ENCODE measurements around the gene HMGB1.
A peak's percentile ranks its signal among the peaks of the same experiment; 100 is the strongest.

HMGB1 gene

DNA sequence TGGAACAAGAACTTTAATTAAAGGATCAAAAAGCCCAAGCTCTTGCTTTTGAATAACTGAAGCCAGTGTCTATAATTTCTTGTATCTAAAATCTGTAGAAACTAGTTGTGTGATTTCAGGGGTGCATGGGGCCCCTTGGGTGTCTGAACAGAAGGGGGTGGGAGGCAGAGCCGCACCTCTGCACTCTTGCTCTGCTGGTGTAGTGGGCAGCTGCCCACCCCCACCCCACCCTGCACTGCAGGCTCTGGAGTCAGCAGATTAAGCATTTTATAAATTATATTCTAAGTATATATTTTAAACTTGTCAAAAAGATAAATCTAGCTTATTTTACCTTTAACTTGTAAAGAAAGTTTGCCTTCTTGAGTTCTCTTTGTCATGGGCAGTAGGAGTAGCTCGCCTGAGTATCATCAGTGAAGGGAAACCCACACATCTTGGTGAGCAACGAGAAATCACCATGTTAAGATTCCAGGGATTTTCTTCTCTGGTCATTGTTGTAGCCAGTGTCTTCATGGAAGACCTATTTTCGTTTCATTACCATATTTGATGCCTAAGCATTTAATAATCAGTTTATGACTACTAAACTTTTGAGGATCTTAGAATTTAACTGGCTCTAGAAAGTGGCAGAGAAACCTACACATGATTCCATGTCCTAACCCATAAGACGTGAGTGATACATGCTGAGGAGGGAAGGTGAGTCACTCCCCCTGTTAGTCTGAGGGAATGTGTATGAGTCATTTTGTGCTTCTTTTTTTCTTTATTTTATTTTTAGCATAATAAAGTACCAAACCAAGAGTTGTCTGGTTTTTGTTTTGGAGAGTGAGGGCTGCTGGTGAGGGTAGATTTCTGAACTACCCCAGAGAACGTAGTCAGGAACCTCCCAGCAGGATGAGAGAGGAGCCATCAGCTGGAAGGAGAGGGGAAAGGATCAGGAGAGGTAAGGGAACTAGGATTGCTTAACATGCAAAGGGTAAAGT is 35.7 kb downstream of the HMGB1 start:
- no peak for DNase-seq

- DNase-seq, result no peak
These were observed 36.5 kb downstream of the HMGB1 start for GRCh38 chr13:30429235-30429634.

GRCh38 chr13:30423891-30424290 is 41.8 kb downstream of the HMGB1 start:
- no peak for DNase-seq

DNA sequence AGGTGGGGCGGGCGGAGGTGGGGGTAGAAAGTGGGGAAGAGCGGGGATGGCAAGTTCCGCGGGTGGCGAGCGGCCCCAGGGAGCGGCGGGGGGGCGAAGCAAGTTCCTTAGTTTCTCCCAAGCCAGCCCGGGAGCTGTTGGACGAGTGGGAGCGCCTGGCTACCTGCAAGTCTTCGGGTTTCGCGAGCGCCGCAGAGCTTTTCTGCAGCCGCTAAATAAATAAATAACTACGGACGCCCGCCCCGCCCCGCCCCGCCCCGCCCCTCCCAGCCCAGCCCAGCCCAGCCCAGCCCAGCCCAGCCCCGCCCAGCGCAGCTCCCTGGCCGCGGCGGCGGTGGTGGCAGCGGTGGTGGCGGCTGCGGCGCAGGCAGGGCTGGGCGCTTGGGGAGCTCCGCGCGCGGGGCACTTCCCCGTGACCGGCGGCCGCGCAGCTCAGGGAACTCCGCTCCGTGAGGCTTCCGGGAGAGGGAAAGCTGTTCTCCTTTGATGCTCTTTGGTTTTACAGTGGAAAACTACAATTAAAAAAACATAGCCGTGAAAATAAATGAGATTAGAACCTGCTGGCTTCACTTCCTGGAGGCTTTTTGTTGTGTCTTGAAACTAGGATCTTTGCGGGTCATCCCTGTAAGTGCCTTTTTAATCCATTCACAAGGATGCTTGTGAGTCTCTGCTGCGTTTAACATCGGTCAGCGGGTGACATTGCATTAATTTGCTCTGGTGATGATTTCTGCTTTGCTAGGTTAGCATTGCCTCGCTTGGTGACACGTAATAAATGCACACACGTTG is 43.5 kb downstream of the HMGB1 start, which contains the start of gene UBE2L5:
TSS of gene UBE2L5 (plus strand) at position 440 of the 786 bp plus-strand sequence. CDS start 5,498 bp downstream, outside the sequence.
- peak; percentile 32 for DNase-seq

GRCh38 chr13:30421093-30422053 is 44.4 kb downstream of the HMGB1 start:
- peak; percentile 14 for DNase-seq

GRCh38 chr13:30418717-30419459 is 46.8 kb downstream of the HMGB1 start:
- DNase-seq, result no peak

DNA sequence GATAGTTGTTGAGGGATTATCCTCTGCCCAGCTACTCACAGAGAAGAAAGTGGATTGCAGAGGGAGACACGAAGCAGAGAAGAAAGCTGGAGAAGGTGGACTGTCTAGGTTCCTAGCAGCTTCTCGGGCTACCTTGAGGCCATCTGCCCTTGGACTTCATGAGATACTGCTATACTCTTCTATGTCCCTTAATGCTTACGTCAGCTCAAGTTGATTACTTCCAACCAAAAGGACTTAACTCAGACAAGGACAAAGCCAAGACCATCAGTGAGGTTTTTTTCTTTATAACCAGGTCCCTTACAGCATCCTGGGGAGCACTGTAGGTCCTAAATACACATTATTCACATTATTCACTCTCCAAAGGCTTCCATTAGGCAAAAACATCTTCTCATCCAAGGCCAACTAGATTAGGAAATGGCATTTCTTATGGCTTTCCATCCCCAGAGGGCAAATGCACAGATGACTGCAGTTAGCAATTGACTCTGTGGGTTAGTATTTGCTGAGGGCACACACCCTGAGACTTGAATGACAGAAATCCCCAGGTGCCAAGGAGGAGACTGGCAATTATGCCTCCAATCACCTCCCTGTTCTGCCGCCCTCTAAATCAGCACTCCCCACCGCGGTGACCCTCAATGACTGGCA is 47.5 kb downstream of the HMGB1 start:
- no peak for DNase-seq

DNA sequence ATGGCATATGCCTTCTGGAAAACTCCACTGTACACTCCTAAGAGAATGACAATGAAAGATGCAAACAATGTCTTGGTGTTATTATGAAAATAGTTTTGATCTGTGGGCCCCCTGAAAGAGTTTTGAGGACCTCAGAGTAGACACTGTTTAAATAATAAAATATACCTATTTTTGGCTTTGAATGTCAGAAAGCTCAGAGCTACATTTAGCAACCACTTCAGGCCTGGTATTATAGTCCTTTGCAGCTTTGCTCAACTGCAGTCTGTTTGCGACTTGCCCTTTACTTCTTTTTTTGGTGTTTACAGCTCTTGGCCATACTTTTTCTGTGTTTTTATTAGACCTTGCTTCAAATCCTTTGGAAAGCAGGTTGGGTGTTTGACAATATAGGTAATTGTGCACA is 49.3 kb downstream of the HMGB1 start:
- DNase-seq, result no peak

DNA sequence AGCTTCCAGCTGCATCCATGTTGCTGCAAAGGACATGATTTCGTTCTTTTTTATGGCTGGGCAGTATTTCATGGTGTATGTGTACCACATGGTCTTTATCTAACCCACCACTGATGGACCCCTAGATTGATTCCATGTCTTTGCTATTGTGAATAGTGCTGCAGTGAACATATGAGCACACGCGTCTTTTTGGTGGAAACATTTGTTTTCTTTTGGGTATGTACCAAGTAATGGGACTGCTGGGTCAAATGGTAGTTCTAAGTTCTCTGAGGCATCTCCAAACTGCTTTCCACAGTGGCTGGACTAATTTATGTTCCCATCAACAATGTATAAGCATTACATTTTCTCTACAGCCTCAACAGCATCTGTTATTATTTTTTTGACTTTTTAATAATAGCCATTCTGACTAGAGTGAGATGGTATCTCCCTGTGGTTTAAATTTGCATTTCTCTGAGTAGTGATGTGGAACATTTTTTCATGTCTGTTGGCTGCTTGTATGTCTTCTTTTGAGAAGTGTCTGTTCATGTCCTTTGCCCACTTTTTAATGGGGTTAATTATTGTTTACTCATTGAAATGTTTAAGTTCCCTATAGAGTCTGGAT is 50.2 kb downstream of the HMGB1 start:
- DNase-seq, result no peak

- no peak for DNase-seq
These were observed 51.9 kb downstream of the HMGB1 start for GRCh38 chr13:30413842-30414241.

- no peak for DNase-seq
These were observed 53.4 kb downstream of the HMGB1 start for GRCh38 chr13:30412346-30412745.

- no peak for DNase-seq
These were observed 55.0 kb downstream of the HMGB1 start for GRCh38 chr13:30410705-30411125.

DNA sequence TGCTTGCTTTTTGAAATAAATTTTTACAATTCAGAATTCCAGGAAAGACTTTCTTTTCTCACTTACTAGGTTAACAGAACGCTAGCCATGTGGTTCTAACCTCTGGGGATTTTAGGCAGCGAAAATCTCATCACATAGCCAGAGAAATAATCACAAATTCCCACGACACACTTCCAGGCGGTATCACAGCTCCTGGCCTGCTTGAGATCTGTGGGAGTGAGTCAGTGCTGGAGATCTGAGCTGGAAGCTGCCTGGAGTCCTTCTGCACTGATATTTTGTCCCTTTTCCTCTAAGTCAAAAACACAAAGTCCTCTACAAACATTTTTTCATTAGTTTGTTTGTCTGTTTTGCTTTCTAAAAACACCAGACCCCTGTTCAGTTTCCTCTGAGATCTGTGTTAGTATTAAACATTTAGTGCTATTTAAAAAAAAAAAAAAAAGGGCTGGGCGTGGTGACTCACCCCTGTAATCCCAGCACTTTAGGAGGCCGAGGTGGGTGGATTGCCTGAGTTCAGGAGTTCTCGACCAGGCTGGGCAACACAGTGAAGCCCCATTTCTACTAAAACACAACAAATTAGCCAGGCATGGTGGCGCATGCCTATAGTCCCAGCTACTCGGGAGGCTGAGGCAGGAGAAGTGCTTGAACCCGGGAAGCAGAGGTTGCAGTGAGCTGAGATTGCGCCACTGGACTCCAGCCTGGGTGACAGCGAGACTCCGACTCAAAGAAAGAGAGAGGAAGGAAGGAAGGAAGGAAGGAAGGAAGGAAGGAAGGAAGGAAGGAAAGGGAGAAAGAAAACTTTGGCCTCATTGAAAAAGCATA is 55.6 kb downstream of the HMGB1 start:
- no peak for DNase-seq

- DNase-seq, result peak; percentile 82
These were observed 57.2 kb downstream of the HMGB1 start for GRCh38 chr13:30408319-30409101.

DNA sequence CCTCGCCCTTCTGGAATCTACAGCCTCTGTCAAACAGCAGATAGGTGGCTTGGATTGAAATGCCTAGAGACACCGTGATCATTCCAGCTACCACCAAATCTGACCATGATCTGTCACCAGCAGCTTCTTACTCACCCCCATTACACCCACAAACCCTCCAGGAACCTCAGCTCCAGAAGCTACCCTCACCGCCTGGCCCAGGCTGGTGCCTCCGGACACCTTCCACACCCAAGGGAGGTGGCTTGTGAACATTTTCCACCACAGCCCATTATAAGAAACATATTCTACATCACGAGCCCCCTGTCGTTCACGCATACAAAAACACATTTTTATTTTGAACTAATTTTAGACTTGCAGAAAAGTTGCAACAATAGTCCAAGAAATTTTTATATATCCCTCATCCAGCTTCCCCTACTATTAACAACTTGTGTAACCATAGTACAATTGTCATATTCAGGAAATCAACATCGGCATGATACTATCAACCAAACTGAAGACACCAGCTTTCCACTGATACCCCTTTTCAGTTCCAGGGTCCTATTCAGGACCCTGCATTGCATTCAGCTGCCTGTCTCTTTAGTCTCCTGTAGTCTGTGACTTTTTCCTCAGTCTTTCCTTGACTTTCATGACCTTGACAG is 58.8 kb downstream of the HMGB1 start:
- no peak for DNase-seq

All from effector CD8-positive, alpha-beta T cell (primary cell).